ENCODE data around the gene OXA1L.

- TF ChIP-seq POLR2A (IDR thresholded peaks at IDR 0.05), result no peak
- TF ChIP-seq, protein P1, sequence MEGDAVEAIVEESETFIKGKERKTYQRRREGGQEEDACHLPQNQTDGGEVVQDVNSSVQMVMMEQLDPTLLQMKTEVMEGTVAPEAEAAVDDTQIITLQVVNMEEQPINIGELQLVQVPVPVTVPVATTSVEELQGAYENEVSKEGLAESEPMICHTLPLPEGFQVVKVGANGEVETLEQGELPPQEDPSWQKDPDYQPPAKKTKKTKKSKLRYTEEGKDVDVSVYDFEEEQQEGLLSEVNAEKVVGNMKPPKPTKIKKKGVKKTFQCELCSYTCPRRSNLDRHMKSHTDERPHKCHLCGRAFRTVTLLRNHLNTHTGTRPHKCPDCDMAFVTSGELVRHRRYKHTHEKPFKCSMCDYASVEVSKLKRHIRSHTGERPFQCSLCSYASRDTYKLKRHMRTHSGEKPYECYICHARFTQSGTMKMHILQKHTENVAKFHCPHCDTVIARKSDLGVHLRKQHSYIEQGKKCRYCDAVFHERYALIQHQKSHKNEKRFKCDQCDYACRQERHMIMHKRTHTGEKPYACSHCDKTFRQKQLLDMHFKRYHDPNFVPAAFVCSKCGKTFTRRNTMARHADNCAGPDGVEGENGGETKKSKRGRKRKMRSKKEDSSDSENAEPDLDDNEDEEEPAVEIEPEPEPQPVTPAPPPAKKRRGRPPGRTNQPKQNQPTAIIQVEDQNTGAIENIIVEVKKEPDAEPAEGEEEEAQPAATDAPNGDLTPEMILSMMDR (IDR thresholded peaks at IDR 0.05), result no peak
Observed at GRCh38 chr14:22801716-22802115, 35.2 kb downstream of the OXA1L start.
